ENCODE measurements around the gene EMD. TPM values are rescaled to one million over a fixed set of nuclear protein-coding genes. Genes with fewer than 3 reads are reported as not detected.

Gene EMD
- total RNA-seq, 1 experiment from 2014 or later = 107 TPM

DNA sequence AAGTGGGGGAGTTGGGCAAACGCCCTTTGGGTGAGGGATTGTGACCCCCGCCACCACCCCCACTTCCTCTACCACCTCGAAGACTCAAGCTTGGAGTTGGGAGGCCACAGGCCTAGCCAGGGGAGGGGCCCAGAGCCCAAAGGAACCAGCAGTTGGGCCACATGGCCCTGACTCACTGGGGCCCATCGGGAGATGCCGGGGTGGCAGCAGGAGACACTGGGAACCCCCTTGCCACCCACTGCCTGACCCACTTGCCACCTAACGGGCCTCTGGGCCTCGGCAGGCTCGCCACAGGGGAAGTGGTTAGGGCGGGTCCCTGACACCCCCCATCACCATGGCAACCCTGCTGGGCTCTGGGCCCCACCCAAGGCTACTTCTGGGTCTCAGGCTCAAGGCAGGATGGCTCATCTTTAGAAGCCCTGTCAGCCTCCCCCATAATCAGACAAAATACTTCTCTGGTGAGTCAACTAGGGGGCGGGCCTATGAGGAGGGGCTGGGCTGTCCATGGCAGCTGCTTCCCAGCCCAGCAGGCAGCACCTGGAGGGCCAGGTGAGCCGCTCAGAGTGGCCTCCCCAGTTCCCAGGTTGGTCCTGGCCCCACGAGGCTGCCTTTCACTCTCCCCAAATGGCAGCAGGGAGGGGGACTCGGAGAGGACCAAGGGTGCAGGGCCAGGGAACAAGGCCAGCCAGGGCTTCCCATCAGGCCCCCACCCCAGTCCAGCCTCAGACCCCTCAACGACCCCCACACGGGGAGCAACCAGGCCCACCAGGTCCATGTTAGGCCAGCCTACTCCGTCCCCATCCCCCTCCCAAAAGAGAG lies 10.3 kb upstream of the EMD start:
- ChIA-PET POLR2A (interaction anchor here (0.5 to 2.8 kb wide), 10 partner anchors 11 to 430 kb away, joined by 3 to 15 read pairs (median 4); partner anchors contain the start of genes EMD, RPL10 and SLC10A3), CTCF (interaction anchor here (0.6 to 2.0 kb wide), 4 partner anchors 8 to 350 kb away, joined by 3 to 6 read pairs (median 4); no protein-coding TSS in a partner anchor)
- BruUV-seq (replicated peaks) = no TSS peak
- H3K27ac Mint-ChIP-seq (ENCODE audit: low read depth, unreplicated experiment) = peak overlapping the region; percentile 94
- intact Hi-C loops (cut with micrococcal nuclease) = loop anchor here (1.0 kb wide), 1 partner anchor 9 kb away; no protein-coding TSS in a partner anchor
- H3K36me3 Mint-ChIP-seq (ENCODE audit: insufficient read depth, unreplicated experiment) = peaks cover 38% of the 10 kb centered on the region
- peak overlapping the region; percentile 75 for H3K4me3 Mint-ChIP-seq (ENCODE audit: unreplicated experiment)
- no peaks in the 10 kb centered on the region for H3K27me3 Mint-ChIP-seq (ENCODE audit: insufficient read depth, unreplicated experiment)
- peak; percentile 97 for DNase-seq (ENCODE audit: unreplicated experiment)
- no peaks in the 10 kb centered on the region for H3K9me3 Mint-ChIP-seq (ENCODE audit: unreplicated experiment)
- peaks cover 8% of the 10 kb centered on the region for H3K4me1 Mint-ChIP-seq (ENCODE audit: insufficient read depth, unreplicated experiment)
- TF ChIP-seq, protein P1, sequence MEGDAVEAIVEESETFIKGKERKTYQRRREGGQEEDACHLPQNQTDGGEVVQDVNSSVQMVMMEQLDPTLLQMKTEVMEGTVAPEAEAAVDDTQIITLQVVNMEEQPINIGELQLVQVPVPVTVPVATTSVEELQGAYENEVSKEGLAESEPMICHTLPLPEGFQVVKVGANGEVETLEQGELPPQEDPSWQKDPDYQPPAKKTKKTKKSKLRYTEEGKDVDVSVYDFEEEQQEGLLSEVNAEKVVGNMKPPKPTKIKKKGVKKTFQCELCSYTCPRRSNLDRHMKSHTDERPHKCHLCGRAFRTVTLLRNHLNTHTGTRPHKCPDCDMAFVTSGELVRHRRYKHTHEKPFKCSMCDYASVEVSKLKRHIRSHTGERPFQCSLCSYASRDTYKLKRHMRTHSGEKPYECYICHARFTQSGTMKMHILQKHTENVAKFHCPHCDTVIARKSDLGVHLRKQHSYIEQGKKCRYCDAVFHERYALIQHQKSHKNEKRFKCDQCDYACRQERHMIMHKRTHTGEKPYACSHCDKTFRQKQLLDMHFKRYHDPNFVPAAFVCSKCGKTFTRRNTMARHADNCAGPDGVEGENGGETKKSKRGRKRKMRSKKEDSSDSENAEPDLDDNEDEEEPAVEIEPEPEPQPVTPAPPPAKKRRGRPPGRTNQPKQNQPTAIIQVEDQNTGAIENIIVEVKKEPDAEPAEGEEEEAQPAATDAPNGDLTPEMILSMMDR (IDR thresholded peaks at IDR 0.05; ENCODE audit: unreplicated experiment) = no peak

DNA sequence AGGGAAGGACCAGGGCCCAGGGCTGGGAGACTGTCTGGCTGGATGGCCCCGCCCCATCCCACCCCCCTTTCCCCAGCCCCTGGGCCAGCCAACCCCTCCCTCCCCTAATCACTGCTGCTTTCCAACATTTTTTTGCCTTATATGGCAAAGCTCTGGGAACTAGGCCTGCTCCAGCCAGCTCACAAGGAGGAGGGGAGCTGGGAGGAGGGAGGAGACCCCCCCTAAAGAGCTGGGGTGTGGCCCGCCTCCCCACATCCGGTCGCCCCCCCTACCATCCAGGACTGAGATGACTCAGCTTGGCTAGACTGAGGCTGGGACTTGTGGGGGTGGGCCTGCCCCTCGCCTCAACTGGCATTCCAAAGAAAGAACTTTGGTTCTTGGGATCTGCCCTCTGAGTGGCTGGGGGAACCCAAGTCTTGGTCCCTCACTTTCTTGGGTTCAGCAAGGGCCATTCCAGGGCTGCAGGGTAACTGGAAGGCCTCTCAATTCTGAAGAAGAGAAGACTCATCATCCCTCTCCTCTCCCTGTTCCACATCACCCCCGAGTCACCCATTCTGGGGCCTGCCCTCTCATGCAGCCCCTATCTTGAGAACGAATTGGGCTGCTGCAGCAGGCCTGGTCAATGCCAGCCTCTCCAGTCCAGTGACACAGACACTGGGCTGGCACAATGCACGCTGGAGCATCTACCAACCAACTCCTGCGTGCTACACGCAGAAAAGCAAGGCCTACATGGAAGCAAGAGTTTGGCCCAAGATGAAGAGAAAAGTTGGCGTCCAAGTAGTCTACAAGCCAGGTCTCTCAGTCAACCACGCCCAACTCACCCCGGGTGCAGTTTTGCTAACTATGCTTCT lies 9.4 kb upstream of the EMD start:
- peak; percentile 96 for DNase-seq (ENCODE audit: unreplicated experiment)

DNA sequence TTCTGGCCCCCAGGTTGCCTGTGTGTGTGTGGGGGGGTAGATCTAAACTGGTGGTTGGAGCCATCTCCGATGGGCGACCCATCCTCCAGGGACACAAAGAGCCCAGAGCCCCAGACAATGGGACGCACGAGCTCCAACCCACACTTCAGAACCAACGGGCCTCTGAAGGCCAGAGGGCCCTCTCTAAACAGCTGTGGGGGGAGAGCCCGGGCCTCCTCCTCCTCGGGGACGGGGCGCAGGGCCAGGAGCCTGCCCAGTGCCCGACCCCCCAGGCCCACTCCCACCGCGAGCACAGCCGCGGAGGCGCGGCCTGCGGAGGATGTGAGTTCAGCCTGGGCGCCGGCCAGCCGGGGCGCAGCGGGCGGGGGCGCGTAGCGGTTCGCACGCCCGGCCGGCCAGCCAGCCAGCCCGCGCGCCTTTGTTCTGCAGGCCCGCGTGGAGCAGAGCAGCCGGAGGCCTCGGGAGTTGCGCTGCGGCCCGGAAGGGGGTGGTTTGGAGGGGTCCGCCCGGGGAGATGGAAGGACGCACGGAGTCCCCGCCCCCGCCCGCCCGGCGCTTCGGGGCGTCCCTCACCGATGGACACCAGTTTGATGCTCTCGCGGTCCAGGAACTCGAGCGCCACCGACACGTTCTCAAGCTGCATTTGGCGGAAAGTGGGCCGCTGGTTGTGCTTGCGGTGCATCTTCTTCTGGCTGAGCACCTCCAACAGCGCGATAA lies 8.6 kb upstream of the EMD start:
- no peaks in the 10 kb centered on the region for H3K9me3 Mint-ChIP-seq (ENCODE audit: unreplicated experiment)
- BruUV-seq (replicated peaks) = TSS peak; percentile 52

More for the DNA sequence above, 9.4 kb upstream of the EMD start:
- BruUV-seq (replicated peaks) = TSS peak; percentile 95
- H3K27ac Mint-ChIP-seq (ENCODE audit: low read depth, unreplicated experiment) = peak overlapping the region; percentile 94
- ChIA-PET POLR2A (interaction anchor here (0.9 to 2.8 kb wide), 6 partner anchors 10 to 174 kb away, joined by 3 to 15 read pairs (median 6); partner anchors contain the start of genes EMD, RPL10 and SLC10A3), CTCF (interaction anchor here (0.6 to 2.0 kb wide), 2 partner anchors 14 to 351 kb away, joined by 3 to 6 read pairs; no protein-coding TSS in a partner anchor)
- intact Hi-C loops (cut with micrococcal nuclease) = loop anchor here (1.0 kb wide), 1 partner anchor 9 kb away; no protein-coding TSS in a partner anchor
- H3K9me3 Mint-ChIP-seq (ENCODE audit: unreplicated experiment) = no peaks in the 10 kb centered on the region
- no peaks in the 10 kb centered on the region for H3K27me3 Mint-ChIP-seq (ENCODE audit: insufficient read depth, unreplicated experiment)
- H3K4me1 Mint-ChIP-seq (ENCODE audit: insufficient read depth, unreplicated experiment) = peaks cover 8% of the 10 kb centered on the region
- peaks cover 33% of the 10 kb centered on the region for H3K36me3 Mint-ChIP-seq (ENCODE audit: insufficient read depth, unreplicated experiment)
- H3K4me3 Mint-ChIP-seq (ENCODE audit: unreplicated experiment) = peak overlapping the region; percentile 75
- TF ChIP-seq, protein P1 (IDR thresholded peaks at IDR 0.05; ENCODE audit: unreplicated experiment) = no peak

More for the DNA sequence above, 8.6 kb upstream of the EMD start:
- DNase-seq (ENCODE audit: unreplicated experiment) = no peak
- H3K4me1 Mint-ChIP-seq (ENCODE audit: insufficient read depth, unreplicated experiment) = peaks cover 8% of the 10 kb centered on the region
- ChIA-PET POLR2A (interaction anchor here (0.6 to 2.8 kb wide), 13 partner anchors 9 to 349 kb away, joined by 3 to 15 read pairs (median 5); partner anchors contain the start of genes EMD, FAM3A, RPL10 and UBL4A), CTCF (no interaction called here)
- H3K36me3 Mint-ChIP-seq (ENCODE audit: insufficient read depth, unreplicated experiment) = peaks cover 33% of the 10 kb centered on the region
- no peaks in the 10 kb centered on the region for H3K27me3 Mint-ChIP-seq (ENCODE audit: insufficient read depth, unreplicated experiment)
- peak overlapping the region; percentile 94 for H3K27ac Mint-ChIP-seq (ENCODE audit: low read depth, unreplicated experiment)
- intact Hi-C loops (cut with micrococcal nuclease) = no loop called here
- peak overlapping the region; percentile 75 for H3K4me3 Mint-ChIP-seq (ENCODE audit: unreplicated experiment)
- TF ChIP-seq, protein P1 (IDR thresholded peaks at IDR 0.05; ENCODE audit: unreplicated experiment) = no peak

Measured in MCF 10A (cell line).